D341Med (cell line): Measurements from ENCODE around the gene TOR1AIP2.
A peak's percentile ranks its signal among the peaks of the same experiment; 100 is the strongest.
"Not testable (repeated sequence)": the region's sequence is repeated elsewhere in the genome, so short reads cannot be mapped to it uniquely, and the experiment has no call there.

Experiments
- DNase-seq: peaks from one replicate; pipeline ENCODE4 v3.0.0; 2012; ENCODE audit warnings: low spot score

TOR1AIP2 gene

GRCh38 chr1:179875596-179876299 is 1.9 kb downstream of the TOR1AIP2 start:
- DNase-seq: no peak

- no peak for DNase-seq
These were observed 4.2 kb downstream of the TOR1AIP2 start for GRCh38 chr1:179873438-179873851.

GRCh38 chr1:179872558-179872957 is 5.0 kb downstream of the TOR1AIP2 start:
- no peak for DNase-seq

- DNase-seq: no peak
These were observed 5.7 kb downstream of the TOR1AIP2 start for GRCh38 chr1:179871940-179872339.

- no peak for DNase-seq
These were observed 6.7 kb downstream of the TOR1AIP2 start for GRCh38 chr1:179870870-179871269.

- peak; percentile 79 for DNase-seq
These were observed 9.9 kb downstream of the TOR1AIP2 start for GRCh38 chr1:179867493-179868330.

GRCh38 chr1:179866616-179867015 is 11.0 kb downstream of the TOR1AIP2 start:
- DNase-seq: no peak

- no peak for DNase-seq
These were observed 12.2 kb downstream of the TOR1AIP2 start for GRCh38 chr1:179865377-179865776.

- no peak for DNase-seq
These were observed 17.0 kb downstream of the TOR1AIP2 start for GRCh38 chr1:179860652-179861051.

GRCh38 chr1:179857009-179857408 is 20.6 kb downstream of the TOR1AIP2 start:
- DNase-seq: no peak

GRCh38 chr1:179856296-179856695 is 21.3 kb downstream of the TOR1AIP2 start:
- no peak for DNase-seq

GRCh38 chr1:179855831-179856230 is 21.8 kb downstream of the TOR1AIP2 start:
- DNase-seq: not testable (repeated sequence)

GRCh38 chr1:179853102-179853501 is 24.5 kb downstream of the TOR1AIP2 start:
- DNase-seq: no peak

GRCh38 chr1:179848233-179848632 is 29.4 kb downstream of the TOR1AIP2 start:
- no peak for DNase-seq

GRCh38 chr1:179840107-179840506 is 37.5 kb downstream of the TOR1AIP2 start:
- no peak for DNase-seq

- not testable (repeated sequence) for DNase-seq
These were observed 40.7 kb downstream of the TOR1AIP2 start for GRCh38 chr1:179836686-179837445.

- no peak for DNase-seq
These were observed 45.5 kb downstream of the TOR1AIP2 start for GRCh38 chr1:179831852-179832699.

GRCh38 chr1:179831225-179831624 is 46.4 kb downstream of the TOR1AIP2 start:
- no peak for DNase-seq

GRCh38 chr1:179828554-179829110 is 49.0 kb downstream of the TOR1AIP2 start:
- no peak for DNase-seq

GRCh38 chr1:179826626-179827280 is 50.9 kb downstream of the TOR1AIP2 start:
- DNase-seq: no peak
